ENCODE data around the gene LRRC72.

The LRRC72 gene

GRCh38 chr7:16543456-16543855 lies 16.8 kb downstream of the LRRC72 start:
- no peak for TF ChIP-seq CTCF (IDR thresholded peaks at IDR 0.05; ENCODE audit: borderline replicate concordance, insufficient read depth, low read depth, low read length)
- no peak overlapping the region for H3K4me3 ChIP-seq (ENCODE audit: low read depth, low read length)

GRCh38 chr7:16546921-16547505 lies 20.4 kb downstream of the LRRC72 start:
- H3K4me3 ChIP-seq (ENCODE audit: low read depth, low read length), result no peak overlapping the region
- no peak for TF ChIP-seq CTCF (IDR thresholded peaks at IDR 0.05; ENCODE audit: borderline replicate concordance, insufficient read depth, low read depth, low read length)

GRCh38 chr7:16548428-16548827 lies 21.8 kb downstream of the LRRC72 start:
- H3K4me3 ChIP-seq (ENCODE audit: low read depth, low read length), result no peak overlapping the region
- TF ChIP-seq CTCF (IDR thresholded peaks at IDR 0.05; ENCODE audit: borderline replicate concordance, insufficient read depth, low read depth, low read length), result no peak

- no peak for TF ChIP-seq CTCF (IDR thresholded peaks at IDR 0.05; ENCODE audit: borderline replicate concordance, insufficient read depth, low read depth, low read length)
- no peak overlapping the region for H3K4me3 ChIP-seq (ENCODE audit: low read depth, low read length)
Measured at GRCh38 chr7:16550671-16551070, 24.0 kb downstream of the LRRC72 start.

- no peak for TF ChIP-seq CTCF (IDR thresholded peaks at IDR 0.05; ENCODE audit: borderline replicate concordance, insufficient read depth, low read depth, low read length)
Measured at GRCh38 chr7:16554518-16555236, 28.1 kb downstream of the LRRC72 start.

GRCh38 chr7:16556359-16556758 lies 29.7 kb downstream of the LRRC72 start:
- no peak overlapping the region for H3K4me3 ChIP-seq (ENCODE audit: low read depth, low read length)
- no peak for TF ChIP-seq CTCF (IDR thresholded peaks at IDR 0.05; ENCODE audit: borderline replicate concordance, insufficient read depth, low read depth, low read length)

More at GRCh38 chr7:16554518-16555236, 28.1 kb downstream of the LRRC72 start:
- H3K4me3 ChIP-seq (ENCODE audit: low read depth, low read length), result no peak overlapping the region

GRCh38 chr7:16558761-16559302 lies 32.2 kb downstream of the LRRC72 start:
- H3K4me3 ChIP-seq (ENCODE audit: low read depth, low read length), result no peak overlapping the region
- no peak for TF ChIP-seq CTCF (IDR thresholded peaks at IDR 0.05; ENCODE audit: borderline replicate concordance, insufficient read depth, low read depth, low read length)

All from GM12875 (cell line).